HEK293 (cell line): ENCODE results near the gene MRRF.

Experiments used
- CTCF ChIP-seq: fragments of 450-650 bp; formaldehyde crosslinking; IDR thresholded peaks from 2 replicates; pipeline ENCODE4 v1.5.1; 2016; ENCODE audit warnings: missing biosample characterization, missing genetic modification characterization
- TCF7L2 ChIP-seq: IDR thresholded peaks from 2 replicates; pipeline ENCODE4 v1.6.1; 2011; ENCODE audit warnings: low read depth, mild to moderate bottlenecking, inconsistent platforms, low read length, moderate library complexity, borderline replicate concordance
- ZNF629 ChIP-seq: fragments of 450-650 bp; formaldehyde crosslinking; IDR thresholded peaks from 2 replicates; pipeline ENCODE4 v1.5.1; 2017; ENCODE audit warnings: missing biosample characterization, missing genetic modification characterization

- TF ChIP-seq TCF7L2 (no peak), CTCF (tag by site-specific recombination) (no peak), ZNF629 (tag by site-specific recombination) (no peak)
Measured at GRCh38 chr9:122340161-122340560, 75.5 kb downstream of the MRRF start.
